ENCODE measurements around the gene RREB1.

DNA sequence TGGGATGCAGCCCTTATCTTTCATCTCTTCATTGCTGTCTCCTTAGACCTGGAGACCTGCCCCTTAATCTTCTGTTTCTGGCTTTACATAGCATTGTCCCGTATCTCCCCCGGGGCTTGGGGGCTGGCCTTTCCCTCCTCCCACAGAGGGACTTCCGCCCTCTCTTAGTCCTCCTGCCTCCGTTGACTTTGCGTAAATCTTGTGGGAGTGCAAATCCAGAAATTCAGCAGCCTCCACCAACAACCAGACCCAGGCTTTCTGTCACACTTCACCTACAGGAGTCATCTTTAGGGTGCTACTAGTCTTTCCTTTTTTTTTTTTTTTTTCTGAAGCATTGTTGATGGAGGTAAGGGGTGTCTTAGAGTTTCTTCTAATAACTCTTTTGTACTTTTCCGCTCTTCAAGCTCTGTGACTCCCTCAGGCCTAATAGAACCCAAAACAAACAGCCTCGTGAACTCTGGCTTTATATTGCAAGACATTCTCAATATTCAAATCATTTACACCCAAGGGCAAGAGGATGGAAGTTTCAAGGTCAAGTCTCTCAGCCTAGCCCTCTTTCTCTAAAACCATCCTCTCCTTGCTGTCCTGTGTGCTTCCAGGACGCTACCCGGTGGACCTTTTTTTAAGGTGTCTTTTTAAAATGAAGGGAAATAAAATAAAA, 66.2 kb downstream of the RREB1 start:
- TF ChIP-seq SIN3A (IDR thresholded peaks at IDR 0.05; ENCODE audit: borderline replicate concordance, insufficient read depth, low read depth, low read length) (no peak), REST (IDR thresholded peaks at IDR 0.05; ENCODE audit: insufficient read depth in 1 of 2, low read depth in 2 of 2, low read length in 1 of 2) (no peak), TCF7L2 (IDR thresholded peaks at IDR 0.05; ENCODE audit: low read depth, low read length) (no peak)
- TF ChIP-seq, protein P1, sequence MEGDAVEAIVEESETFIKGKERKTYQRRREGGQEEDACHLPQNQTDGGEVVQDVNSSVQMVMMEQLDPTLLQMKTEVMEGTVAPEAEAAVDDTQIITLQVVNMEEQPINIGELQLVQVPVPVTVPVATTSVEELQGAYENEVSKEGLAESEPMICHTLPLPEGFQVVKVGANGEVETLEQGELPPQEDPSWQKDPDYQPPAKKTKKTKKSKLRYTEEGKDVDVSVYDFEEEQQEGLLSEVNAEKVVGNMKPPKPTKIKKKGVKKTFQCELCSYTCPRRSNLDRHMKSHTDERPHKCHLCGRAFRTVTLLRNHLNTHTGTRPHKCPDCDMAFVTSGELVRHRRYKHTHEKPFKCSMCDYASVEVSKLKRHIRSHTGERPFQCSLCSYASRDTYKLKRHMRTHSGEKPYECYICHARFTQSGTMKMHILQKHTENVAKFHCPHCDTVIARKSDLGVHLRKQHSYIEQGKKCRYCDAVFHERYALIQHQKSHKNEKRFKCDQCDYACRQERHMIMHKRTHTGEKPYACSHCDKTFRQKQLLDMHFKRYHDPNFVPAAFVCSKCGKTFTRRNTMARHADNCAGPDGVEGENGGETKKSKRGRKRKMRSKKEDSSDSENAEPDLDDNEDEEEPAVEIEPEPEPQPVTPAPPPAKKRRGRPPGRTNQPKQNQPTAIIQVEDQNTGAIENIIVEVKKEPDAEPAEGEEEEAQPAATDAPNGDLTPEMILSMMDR (IDR thresholded peaks at IDR 0.05) = no peak
